Measurements from ENCODE around the gene CHD6.

DNA sequence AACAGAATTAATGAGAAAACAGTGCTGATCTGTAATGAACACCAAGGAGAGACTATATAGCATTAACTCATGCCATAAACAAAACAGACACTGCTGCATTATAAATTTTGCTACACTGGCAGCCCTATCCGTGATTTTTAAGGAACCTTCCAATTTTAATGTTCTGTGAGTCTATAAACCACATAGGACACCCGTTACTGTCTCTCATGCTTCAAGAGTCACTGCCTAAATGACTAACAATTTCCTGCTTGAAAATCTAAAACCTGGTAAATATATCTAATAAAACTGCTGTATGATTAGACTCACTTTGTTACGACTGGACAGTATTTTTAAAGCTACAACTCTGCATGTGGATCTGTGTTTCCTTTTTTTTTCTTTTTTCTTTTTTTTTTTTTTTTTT, 8.7 kb downstream of the CHD6 start:
- TF ChIP-seq EZH2 (IDR thresholded peaks at IDR 0.05; ENCODE audit: insufficient read depth, poor library complexity, severe bottlenecking): no peak
- TF ChIP-seq EZH2phosphoT487 (IDR thresholded peaks at IDR 0.05; ENCODE audit: insufficient read depth, low read depth): no peak
